T1000 (cell line): ENCODE results near the gene STAC2.
"Not testable (repeated sequence)": the region's sequence is repeated elsewhere in the genome, so short reads cannot be mapped to it uniquely, and the experiment has no call there.

Experiments used
- DNase-seq: peaks from one replicate; lab custom pipeline; 2025; ENCODE audit warnings: mixed read lengths; lab: John Stamatoyannopoulos, UW

Gene STAC2

DNA sequence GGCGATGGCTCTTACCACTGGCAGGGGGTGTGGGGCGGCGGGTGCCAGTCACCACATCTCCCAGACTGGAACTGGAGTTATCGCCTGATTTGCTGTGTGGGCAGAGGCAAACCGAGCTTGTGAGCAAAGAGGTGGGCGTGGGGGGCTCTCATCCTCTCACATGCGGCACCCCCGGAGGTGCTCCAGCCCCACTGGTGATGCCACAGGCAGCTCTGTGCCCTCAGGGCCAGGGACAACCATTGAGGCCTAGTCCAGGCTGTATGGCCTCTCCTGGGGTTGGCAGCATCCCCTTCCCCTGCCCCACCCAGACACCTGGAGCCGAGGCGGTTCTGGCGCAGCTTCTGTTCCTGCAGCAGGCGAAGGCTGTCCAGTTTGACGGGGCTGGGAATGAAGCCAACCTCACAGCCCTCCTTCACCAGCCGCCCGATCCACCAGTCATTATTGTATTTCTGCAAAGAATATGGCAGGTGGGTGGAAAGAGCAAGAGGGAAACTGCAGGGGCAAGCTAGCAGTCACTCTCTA, 39.2 kb downstream of the STAC2 start:
- DNase-seq = no peak

DNA sequence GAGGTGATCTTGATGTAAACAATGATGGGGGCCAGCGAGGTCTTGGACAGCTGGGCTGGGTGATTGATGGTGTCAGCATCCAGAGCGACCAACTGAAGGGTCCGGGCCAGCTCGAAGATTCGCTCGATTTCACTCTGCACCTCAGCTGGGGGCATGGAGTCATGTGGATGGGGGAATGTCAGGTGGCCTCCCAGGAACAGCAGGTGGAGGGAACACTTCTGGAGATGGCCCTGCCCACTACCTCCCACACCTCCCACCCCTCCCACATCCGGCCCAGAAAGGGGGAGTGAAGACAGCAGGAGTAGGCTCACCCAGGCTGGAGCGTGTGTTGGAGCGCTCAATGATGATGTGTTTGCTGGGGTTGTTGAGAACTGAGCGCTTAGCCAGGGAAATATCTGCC, 42.0 kb downstream of the STAC2 start:
- no peak for DNase-seq

DNA sequence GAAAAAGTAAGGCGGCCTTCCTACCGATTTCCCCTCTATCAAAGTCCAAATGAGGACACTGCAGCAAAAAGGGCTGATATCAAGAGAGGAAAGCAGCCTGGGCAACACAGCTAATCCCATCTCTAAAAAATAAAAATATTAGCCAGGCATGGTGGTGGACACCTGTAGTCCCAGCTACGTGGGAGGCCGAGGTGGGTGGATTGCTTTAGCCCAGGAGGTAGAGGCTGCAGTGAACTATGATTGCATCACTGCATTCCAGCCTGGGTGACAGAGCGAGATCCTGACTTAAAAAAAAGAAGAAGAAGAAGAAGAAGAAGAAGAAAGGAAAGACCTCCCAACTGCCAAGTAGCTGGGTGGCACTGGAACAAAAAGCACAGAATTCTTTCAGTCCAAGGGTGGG, 42.7 kb downstream of the STAC2 start:
- DNase-seq = no peak

DNA sequence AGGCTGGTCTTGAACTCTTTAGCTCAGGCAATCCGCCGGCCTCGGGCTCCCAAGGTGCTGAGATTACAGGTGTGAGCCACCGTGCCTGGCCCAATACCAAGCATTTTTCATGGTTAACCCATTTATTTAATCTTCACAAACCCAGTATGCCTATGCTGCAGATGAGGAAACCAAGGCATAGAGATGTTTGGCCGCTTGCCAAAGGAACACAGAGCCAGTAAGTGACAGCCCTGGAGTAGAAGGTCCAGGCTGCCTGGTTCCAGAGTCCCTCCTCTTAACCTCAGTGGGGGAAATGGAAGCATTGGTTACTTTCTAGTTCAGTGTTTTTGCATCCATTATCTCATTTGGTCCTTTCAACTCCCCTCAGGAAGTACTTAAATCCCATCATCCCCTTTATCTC, 44.4 kb downstream of the STAC2 start:
- no peak for DNase-seq

DNA sequence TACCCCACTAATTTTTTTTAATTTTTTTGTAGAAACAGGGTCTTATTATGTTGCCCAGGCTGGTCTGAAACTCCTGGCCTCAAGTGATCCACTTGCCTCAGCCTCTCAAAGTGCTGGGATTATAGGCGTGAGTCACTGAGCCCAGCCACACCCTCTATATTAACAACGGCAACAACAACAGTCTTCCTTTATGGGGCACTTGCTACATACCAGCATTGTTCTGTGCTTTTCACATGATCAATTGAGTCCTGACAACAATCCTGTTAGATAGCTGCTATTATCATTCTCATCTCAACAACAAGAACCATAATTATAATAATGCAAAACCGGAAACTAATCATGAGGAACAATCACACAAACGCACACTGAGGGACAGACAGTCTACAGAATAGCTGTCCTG, 47.2 kb downstream of the STAC2 start:
- DNase-seq = peak; percentile 25

DNA sequence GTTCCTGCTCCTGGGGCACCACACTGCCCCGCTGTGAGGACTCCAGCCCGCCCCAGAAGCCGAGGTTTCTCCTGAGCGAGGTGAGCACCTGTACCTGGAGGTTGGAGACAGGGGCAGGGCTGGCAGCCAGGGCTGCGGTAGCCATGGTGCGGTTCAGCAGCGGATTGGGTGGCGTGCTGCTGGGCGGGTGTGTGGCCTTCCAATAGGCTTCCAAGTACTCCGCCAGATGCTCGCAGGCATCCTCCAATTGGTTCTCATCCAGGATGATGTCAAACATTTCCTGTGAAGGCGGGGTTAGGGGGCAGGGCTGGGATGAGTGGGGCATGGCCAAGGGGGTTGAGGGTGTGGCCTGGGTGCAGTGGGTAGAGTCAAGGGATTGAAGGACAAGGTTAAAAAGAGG, 48.5 kb downstream of the STAC2 start:
- no peak for DNase-seq

DNA sequence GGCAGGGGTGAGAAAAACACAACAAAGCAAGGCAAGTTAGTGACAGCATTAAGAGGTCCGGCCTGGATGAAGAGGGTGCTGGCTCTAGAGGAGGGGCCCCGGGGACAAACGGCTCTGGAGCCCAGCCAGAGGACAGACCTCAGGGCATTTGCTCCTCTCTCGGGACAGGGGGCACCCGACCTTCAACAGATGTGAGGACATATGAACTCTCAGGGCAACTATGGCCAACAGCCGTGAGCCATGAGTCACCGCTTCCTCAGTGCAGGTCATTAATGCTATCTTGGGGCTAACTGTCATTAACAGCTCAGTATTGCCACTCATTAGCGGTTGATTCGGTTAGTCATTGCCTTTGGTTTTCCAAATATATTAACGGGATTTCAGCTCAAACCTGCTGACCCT, 50.1 kb downstream of the STAC2 start:
- DNase-seq = no peak

DNA sequence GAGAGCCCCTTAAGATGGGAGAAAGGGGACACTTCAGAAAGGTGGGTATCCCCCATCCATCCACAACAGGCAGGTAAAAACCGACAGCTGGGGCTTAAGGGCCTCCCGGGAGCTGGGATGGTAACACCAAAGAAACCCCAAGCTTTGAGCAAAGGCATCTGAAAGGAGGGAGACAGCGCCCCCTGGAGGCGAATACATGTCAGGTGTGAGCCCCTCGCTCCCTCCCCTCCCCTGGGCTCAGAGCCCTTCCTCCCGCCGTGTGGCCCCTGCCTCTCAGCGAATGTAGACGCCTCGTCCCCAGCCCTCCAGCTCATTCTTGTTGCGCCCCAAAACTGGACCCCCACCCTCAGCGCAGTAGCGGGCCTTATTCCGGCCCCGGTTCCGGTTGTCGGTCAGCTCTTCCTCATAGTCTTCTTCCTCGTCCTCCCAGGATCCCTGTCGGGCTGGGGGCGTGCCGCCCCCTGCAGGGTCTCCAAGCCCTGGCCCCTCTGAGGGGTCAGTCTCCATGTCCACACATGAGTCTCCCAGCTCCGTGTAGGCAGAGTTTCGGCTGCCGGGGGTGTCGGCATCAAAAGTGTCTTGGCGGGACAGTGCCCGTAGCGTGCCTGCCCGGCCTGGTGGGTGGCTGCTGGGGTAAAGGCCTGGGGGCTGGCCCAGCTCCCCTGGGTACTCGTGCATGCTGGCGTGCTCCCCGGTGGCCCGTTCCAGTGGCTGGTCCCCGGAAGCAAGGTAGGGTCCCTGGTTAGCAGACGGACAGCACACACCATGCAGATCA, 50.6 kb downstream of the STAC2 start:
- no peak for DNase-seq

DNA sequence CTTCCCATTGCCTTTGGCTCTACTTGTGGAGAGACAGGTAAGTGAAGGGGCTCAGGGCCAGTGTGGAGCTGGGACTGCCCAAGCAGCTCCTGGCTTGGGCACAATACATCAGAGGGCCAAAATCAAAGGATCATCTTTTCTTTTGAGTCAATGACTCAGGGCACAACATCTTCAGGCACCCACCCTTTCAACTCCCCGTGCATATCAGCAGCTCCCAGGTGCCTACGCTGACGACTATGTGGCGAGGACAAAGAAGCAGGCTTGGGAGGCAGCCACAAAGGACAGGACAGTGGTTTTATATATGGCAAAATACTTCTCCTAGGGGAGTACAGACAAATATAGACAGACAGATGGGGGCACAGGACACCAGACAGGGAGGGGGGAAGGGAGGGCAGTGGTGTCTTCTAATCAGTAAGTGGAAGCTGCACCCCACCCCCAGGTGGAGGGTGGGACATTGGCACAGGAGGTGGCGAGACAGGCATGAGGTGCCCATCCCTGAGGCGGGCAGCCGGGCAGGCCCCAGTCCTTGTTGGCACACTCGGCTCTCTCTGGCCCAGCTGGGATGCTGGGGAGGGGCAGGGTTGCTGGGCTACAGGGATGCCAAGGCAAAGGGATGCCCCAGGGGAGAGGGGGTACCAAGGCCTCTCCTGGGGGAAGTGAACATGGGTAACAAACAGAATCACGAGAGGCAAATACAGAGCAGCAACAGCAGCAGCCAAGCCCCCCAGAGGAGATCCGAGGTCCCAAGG, 52.0 kb downstream of the STAC2 start:
- no peak for DNase-seq

DNA sequence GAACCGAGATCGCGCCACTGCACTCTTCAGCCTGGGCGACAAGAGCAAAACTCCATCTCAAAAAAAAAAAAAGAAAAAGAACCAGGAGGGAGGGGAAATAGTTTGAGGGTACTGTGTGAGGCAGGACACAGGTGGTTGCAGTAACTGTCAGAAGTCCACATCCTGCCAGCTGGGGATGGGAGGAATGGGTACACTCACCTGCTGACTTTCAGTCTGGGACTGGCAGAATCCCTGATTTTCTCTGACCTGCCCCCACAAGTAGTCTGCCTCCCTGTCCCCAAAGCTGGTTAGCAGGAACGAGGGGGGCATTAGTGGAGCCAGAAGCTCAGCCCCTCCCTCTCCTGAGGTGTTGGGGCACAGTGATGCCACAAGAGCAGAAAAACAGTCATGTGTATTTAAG, 52.7 kb downstream of the STAC2 start:
- no peak for DNase-seq

DNA sequence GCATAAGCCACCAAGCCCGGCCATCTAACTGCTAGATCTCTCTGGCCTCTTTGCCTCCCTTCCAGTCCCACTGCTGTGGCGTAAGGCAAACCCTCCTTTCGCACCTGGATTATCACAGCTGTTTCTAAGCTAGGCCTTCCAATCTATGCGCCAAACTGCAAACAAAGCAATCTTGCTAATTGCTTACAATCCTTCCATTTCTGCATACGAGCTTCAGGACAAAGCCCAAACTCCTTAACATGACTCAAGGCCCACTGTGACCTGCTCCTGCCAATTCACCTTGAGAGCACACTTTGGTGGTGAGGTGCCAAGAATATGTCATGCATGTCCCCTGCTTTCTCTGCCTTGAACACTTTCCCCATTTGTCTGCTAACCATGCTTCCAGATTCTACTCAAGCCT, 53.8 kb downstream of the STAC2 start:
- no peak for DNase-seq

DNA sequence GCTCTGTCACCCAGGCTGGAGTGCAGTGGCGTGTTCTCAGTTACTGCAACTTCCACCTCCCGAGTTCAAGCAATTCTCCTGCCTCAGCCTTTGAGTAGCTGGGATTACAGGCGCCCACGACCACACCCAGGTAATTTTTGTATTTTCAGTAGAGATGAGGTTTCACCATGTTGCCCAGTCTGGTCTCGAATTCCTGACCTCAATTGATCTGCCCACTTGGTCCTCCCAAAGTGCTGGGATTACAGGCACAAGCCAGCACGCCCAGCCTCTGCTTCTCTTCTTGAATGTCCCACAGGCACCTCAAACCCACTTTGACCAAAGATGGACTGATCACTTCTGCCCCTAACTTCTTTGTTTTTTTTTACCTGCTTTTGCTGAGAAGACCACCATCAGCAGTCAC, 55.2 kb downstream of the STAC2 start:
- no peak for DNase-seq

DNA sequence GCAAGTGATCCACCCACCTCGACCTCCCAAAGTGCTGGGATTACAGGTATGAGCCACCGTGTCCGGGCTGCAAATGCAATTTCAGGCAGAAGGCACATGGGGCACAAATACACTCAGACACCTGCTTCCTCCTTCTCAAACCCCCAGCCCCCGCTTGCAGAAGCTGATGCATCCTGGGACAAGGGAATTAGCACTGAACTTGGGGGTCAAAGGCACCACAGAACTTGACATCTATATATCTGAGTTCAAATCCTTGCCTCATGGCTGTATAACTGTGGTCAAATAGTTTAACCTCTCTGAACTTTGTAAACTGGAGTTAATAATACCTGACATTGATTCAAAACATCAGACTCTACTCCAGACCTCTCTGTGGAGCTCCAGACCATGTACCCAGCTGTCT, 55.6 kb downstream of the STAC2 start:
- DNase-seq = no peak

DNA sequence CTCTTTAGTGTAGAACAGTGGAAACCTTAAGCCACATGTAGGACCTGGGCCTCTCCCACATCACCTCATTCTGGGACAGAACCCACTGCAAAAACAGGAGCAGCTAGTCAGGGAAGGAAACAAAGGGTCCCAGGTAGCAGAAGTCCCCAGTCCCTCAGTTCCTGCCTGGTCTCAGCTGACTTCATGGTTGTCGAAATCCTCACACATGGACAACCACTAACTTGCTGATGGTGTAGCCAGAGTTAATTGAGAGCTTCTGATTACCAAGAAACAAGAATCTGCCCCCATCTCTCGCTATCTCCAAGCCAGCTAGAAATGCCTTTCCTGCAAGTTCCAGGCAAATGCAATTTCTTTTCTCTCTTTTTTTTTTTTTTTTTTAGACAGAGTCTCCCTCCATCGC, 56.2 kb downstream of the STAC2 start:
- no peak for DNase-seq

DNA sequence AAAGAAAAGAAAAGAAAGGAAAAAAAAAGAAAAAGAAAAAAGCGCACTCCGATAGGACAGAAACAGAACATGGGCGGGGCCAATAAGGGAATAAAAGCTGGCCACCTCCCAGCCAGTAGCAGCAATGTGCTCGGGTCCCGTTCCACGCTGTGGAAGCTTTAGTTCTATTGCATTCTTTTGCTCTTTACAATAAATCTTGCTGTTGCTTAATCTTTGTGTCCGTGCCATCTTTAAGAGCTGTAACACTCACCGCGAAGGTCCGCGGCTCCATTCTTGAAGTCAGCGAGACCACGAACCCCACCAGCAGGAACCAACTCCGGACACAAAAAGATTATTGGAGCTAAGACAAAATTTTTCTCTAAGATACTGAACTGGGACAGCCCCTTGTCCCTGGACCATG, 56.6 kb downstream of the STAC2 start:
- DNase-seq = no peak

DNA sequence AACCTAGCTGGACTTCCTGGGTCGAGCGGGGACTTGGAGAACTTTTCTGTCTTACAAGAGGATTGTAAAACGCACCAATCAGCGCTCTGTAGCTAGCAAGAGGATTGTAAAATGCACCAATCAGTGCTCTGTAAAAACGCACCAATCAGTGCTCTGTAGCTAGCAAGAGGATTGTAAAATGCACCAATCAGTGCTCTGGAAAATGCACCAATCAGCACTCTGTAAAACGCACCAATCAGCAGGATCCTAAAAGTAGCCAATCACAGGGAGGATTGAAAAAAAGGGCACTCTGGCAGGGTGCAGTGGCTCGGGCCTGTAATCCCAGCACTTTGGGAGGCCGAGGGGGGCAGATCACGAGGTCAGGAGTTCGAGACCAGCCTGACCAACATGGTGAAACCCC, 57.2 kb downstream of the STAC2 start:
- DNase-seq = not testable (repeated sequence)

DNA sequence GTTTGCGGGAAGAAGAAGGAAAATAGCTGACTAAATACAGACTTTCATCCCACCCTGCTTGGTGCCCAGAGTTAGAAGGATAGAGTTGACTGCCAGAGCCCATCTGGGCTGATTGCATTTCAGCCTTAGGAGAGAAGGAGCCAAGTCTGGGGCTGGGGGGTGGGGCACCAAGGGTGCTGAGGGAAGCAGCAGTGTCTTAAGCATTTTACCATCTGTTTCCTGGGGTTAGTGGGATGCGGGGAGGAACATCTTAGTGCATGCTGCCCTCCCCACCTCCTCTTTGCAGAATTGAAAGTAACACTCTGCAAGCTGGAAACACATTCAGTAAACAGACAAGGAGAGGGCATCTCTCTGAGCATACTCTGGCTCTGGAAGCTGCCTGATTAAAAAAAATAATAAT, 58.3 kb downstream of the STAC2 start:
- no peak for DNase-seq

DNA sequence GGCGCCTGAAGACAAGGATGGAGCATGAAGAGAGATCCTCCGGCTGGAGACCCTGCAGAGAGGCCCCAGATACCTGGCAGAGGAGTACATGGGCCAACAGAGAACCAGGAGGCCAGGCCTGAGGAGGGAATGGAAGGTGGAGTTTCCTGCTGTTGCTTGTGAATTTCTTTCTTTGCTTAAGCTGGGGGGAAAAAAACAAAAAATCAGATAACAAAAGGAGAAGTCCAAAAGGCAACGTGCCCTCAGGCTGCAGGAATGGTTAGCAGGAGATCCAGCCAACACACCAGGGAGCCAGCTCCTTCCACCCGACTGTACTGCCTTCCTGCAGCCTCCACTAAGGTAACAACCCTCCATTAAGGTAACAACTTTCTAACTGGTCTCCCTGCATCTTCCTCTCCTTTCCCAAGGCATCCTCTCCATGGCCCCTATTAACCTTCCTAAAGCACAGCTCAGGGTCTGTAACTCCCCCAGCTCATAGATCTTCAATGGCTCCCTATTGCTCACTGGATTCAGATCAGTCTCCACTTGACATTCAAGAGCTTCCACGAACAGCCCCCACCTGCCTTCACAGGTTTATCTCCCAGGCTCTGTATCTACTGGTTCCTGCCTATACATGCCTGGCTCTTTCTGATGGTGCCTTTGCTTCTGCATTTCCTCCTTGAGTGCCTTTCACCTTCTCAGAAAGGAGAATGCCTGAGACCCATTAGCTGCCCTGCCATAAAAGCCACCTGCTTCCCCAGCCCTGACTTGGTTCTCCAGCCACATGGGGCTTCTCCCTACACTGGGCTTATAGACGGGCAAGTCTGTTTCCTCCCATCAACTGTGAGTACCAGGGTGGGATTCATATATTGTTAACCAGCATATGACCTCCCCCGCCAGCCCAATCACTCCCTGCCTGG, 59.1 kb downstream of the STAC2 start:
- DNase-seq = no peak

DNA sequence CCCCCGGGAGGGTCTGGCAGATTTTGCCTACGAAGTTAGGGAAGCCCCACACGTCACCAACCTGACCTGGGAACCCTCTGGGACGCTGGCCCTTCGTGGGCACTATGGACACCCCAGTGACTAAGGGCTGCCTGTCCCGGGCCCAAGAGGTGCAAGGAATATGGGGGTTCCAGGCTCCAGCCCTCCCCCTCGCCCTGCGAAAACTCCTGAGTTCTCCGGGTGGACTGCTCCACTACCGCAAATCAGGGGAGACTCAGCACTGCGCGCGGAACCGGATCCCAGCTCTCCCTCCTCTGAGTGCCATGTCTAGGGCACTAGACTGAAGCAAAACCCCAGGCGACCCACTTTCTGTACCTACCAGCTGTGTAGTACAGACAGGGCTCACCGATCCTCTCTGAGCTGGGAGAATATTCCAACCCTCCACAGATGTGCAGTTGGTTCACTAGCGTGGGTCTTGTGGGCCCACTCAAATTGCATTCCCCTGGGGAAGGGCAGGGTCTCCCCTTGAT, 59.9 kb downstream of the STAC2 start, which contains the start of gene ARL5C:
ARL5C (minus strand) TSS at position 321 of the 509 bp plus-strand sequence. CDS start 401 bp downstream, outside the sequence.
- DNase-seq = no peak

DNA sequence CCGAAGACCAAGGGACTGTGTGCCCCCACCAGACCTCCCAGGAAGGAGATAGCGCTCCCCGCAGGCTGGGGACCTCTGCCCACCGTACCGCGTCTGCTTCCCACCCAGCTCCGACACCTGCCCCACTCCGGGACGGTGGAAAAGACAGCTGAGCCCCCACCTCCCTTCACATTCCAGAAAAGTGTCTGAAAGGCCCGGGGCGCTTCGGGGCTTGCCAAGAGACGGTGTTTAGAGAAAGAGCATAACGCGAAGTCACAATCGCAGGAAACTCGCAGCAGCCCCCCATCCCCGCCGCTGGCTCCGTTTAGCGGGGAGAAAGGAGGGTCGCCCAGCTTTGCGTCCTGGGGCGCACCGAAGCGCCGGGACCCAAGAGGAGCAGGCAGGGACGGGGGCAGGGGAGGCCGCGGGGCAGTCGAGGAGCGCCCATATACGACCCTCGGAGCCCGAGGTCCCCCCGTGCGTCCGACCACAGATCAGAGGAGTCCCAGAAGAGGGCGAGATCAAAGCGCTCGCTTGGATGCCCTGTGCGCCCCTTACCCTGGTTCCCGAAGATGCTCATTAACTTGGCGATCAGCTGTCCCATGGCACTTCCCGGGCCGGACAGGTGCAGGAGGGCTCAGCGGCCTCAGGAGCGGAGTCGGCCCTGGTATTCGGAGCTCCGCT, 60.4 kb downstream of the STAC2 start:
- no peak for DNase-seq

DNA sequence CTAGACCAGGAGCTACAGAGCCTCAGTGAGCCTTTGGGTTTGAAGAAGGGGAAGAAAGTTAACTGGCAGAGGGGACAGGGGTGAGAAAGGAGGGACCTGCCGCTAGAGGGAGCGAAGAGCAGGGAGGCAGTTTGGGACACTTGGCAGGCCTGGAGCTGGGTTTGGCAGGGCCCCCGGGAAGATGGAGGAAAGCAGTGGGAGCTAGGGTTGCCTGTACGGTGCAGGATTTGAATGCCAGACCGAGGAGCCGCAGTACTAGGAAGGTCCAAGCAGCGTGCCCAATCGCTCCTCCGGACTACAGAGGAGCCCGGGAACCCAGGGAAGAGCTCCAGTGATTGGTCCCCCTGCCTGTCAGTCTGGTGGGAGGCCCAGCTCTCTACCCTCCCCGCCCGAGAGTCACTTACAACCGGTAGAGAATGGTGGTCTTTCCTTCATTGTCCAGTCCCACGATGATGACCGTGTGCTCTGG, 61.0 kb downstream of the STAC2 start:
- DNase-seq = peak; percentile 46
